Measurements from ENCODE around the gene RPL7A.

DNA sequence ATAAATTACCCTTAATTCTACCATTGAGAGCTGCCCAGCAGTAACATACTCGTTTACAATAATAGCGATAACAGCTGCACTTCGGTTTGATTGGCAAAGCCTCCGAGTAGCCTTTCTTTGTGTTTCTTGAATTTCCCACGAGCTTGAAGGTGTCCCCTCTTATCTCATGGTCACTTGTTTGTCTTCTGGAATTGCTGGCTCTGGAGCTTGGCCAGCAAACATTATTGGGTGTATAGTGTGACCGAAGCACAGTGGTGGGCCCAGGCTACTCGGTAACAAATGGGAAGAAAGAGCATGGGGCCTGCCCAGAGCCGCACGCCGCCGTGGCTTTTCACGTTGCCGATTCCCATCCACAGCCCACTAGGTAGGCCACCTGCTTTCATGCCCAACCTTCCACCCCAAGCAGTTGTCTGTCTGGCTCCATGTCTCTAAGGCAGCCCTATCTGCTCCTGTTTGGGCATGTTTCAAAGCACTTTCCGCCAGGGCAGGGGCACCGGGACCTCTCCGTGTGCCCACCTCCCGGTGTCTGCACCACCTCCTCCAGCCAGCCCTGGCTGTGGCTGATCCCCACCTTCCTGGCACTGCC lies 36.8 kb downstream of the RPL7A start:
- TF ChIP-seq GABPA (IDR thresholded peaks at IDR 0.05; ENCODE audit: low read depth): no peak
- TF ChIP-seq, protein P1, sequence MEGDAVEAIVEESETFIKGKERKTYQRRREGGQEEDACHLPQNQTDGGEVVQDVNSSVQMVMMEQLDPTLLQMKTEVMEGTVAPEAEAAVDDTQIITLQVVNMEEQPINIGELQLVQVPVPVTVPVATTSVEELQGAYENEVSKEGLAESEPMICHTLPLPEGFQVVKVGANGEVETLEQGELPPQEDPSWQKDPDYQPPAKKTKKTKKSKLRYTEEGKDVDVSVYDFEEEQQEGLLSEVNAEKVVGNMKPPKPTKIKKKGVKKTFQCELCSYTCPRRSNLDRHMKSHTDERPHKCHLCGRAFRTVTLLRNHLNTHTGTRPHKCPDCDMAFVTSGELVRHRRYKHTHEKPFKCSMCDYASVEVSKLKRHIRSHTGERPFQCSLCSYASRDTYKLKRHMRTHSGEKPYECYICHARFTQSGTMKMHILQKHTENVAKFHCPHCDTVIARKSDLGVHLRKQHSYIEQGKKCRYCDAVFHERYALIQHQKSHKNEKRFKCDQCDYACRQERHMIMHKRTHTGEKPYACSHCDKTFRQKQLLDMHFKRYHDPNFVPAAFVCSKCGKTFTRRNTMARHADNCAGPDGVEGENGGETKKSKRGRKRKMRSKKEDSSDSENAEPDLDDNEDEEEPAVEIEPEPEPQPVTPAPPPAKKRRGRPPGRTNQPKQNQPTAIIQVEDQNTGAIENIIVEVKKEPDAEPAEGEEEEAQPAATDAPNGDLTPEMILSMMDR (IDR thresholded peaks at IDR 0.05; ENCODE audit: insufficient read depth, low read length): no peak
- TF ChIP-seq, protein P2, sequence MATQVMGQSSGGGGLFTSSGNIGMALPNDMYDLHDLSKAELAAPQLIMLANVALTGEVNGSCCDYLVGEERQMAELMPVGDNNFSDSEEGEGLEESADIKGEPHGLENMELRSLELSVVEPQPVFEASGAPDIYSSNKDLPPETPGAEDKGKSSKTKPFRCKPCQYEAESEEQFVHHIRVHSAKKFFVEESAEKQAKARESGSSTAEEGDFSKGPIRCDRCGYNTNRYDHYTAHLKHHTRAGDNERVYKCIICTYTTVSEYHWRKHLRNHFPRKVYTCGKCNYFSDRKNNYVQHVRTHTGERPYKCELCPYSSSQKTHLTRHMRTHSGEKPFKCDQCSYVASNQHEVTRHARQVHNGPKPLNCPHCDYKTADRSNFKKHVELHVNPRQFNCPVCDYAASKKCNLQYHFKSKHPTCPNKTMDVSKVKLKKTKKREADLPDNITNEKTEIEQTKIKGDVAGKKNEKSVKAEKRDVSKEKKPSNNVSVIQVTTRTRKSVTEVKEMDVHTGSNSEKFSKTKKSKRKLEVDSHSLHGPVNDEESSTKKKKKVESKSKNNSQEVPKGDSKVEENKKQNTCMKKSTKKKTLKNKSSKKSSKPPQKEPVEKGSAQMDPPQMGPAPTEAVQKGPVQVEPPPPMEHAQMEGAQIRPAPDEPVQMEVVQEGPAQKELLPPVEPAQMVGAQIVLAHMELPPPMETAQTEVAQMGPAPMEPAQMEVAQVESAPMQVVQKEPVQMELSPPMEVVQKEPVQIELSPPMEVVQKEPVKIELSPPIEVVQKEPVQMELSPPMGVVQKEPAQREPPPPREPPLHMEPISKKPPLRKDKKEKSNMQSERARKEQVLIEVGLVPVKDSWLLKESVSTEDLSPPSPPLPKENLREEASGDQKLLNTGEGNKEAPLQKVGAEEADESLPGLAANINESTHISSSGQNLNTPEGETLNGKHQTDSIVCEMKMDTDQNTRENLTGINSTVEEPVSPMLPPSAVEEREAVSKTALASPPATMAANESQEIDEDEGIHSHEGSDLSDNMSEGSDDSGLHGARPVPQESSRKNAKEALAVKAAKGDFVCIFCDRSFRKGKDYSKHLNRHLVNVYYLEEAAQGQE (IDR thresholded peaks at IDR 0.05; ENCODE audit: insufficient replicate concordance, low read depth): no peak
- no peak for TF ChIP-seq POLR2AphosphoS5 (IDR thresholded peaks at IDR 0.05; ENCODE audit: low read depth)
- no peak for TF ChIP-seq SPI1 (IDR thresholded peaks at IDR 0.05; ENCODE audit: borderline replicate concordance, low read depth)
